IMR-90 (cell line): Measurements from ENCODE around the gene PPM1K.

Experiments
- NFE2L2 ChIP-seq: fragments of 150-350 bp; IDR thresholded peaks from 2 replicates; pipeline ENCODE4 v1.6.1; 2016; ENCODE audit warnings: low read depth, mild to moderate bottlenecking, low read length
- RCOR1 ChIP-seq: IDR thresholded peaks from 2 replicates; pipeline ENCODE4 v1.6.1; 2012; ENCODE audit warnings: mild to moderate bottlenecking, low read length, improper control_type of control experiment; ENCODE audit not compliant: insufficient replicate concordance
- TF ChIP-seq, protein P1 (sequence below): conservative IDR thresholded peaks from 2 replicates; pipeline ENCODE4 v1.5.1; 2012; ENCODE audit warnings: mild to moderate bottlenecking, low read depth, low read length, improper control_type of control experiment
- TF ChIP-seq, protein P2 (sequence below): fragments of 150-350 bp; IDR thresholded peaks from 2 replicates; pipeline ENCODE4 v1.6.1; 2016; ENCODE audit warnings: low read depth, mild to moderate bottlenecking, low read length, moderate library complexity, borderline replicate concordance

GRCh38 chr4:88284439-88285234 is at the start of gene PPM1K:
- TF ChIP-seq, protein P1, sequence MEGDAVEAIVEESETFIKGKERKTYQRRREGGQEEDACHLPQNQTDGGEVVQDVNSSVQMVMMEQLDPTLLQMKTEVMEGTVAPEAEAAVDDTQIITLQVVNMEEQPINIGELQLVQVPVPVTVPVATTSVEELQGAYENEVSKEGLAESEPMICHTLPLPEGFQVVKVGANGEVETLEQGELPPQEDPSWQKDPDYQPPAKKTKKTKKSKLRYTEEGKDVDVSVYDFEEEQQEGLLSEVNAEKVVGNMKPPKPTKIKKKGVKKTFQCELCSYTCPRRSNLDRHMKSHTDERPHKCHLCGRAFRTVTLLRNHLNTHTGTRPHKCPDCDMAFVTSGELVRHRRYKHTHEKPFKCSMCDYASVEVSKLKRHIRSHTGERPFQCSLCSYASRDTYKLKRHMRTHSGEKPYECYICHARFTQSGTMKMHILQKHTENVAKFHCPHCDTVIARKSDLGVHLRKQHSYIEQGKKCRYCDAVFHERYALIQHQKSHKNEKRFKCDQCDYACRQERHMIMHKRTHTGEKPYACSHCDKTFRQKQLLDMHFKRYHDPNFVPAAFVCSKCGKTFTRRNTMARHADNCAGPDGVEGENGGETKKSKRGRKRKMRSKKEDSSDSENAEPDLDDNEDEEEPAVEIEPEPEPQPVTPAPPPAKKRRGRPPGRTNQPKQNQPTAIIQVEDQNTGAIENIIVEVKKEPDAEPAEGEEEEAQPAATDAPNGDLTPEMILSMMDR = peak; percentile 22; the same call in 1 of the 2 replicates
- TF ChIP-seq RCOR1 (no peak), NFE2L2 (no peak)
- TF ChIP-seq, protein P2, sequence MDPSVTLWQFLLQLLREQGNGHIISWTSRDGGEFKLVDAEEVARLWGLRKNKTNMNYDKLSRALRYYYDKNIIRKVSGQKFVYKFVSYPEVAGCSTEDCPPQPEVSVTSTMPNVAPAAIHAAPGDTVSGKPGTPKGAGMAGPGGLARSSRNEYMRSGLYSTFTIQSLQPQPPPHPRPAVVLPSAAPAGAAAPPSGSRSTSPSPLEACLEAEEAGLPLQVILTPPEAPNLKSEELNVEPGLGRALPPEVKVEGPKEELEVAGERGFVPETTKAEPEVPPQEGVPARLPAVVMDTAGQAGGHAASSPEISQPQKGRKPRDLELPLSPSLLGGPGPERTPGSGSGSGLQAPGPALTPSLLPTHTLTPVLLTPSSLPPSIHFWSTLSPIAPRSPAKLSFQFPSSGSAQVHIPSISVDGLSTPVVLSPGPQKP = no peak
